Measurements from ENCODE around the gene MEP1A. TPM values are rescaled to one million over a fixed set of nuclear protein-coding genes. Genes with fewer than 3 reads are reported as not detected.

Gene MEP1A
- polyA plus RNA-seq, 2 of the 4 experiments (the other 2 are of a cell fraction) = not detected

DNA sequence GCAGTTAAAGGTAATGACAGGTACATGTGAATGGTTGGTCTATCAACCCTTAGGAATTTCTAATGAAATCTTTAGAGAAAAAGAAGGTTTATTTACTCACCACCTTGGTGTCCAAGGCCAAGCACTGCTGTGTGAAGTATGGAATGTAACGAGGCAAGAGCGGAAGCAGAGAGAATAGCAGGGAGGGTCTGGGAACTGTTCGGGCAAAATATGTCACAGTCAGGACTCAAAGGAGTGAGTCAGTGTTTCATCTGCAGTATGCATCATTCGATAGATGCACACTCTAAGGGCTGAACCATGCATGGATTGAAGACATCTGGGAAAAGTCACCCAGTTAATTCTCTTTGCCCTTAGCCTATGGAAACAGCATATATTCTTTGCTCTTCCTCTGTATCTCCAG, 95.4 kb downstream of the MEP1A start:
- POLR2A ChIA-PET = no interaction called here
- CTCF ChIA-PET = no interaction called here
- WGBS (ENCODE audit: missing lambda C conversion rate) = 64% methylated on average over 4 of the region's 4 CpGs
- DNase-seq (ENCODE audit: low read depth in 1 of 2, low spot score in 1 of 2) (no peak), FAIRE-seq (no peak), ATAC-seq (no peak)
- Histone ChIP-seq H3K4me3 (no peak overlapping the region), H3K9me3 (no peaks in the 10 kb centered on the region), H3K4me2 (no peak overlapping the region), H3K4me1 (no peaks in the 10 kb centered on the region), H3K27ac (no peak overlapping the region)
- TF ChIP-seq KDM5A (IDR thresholded peaks at IDR 0.05) (no peak), RNF2 (IDR thresholded peaks at IDR 0.05; ENCODE audit: borderline replicate concordance, low read depth) (no peak), EP300 (IDR thresholded peaks at IDR 0.05) (no peak), SMC3 (IDR thresholded peaks at IDR 0.05) (no peak), JUNB (IDR thresholded peaks at IDR 0.05) (no peak), ZC3H11A (IDR thresholded peaks at IDR 0.05) (no peak)

Other genes with a start within 250 kb of the MEP1A start
- 0.48 and 0.78 TPM in 2 replicates for gene CYP39A1, start 140.6 kb upstream of the MEP1A start, polyA plus RNA-seq (2011; rRNA removed)
- gene CYP39A1, start 140.6 kb upstream of the MEP1A start, polyA plus RNA-seq (2017; fragmentation: RNase III; extraction: RNeasy Plus Mini Kit Qiagen cat#74134 plus additional on column Dnase treatment) = 0.07 to 0.26 TPM (median 0.22 TPM) in 3 replicates
- gene SLC25A27, start 140.4 kb upstream of the MEP1A start, polyA plus RNA-seq (2011; rRNA removed) = 3.5 and 4.7 TPM in 2 replicates
- gene SLC25A27, start 140.4 kb upstream of the MEP1A start, polyA plus RNA-seq (2017; fragmentation: RNase III; extraction: RNeasy Plus Mini Kit Qiagen cat#74134 plus additional on column Dnase treatment) = 0.98 to 1.9 TPM (median 1.4 TPM) in 3 replicates
- gene TDRD6, start 105.5 kb upstream of the MEP1A start, polyA plus RNA-seq (2011; rRNA removed) = 0.03 TPM in 2 replicates
- gene TDRD6, start 105.5 kb upstream of the MEP1A start, polyA plus RNA-seq (2017; fragmentation: RNase III; extraction: RNeasy Plus Mini Kit Qiagen cat#74134 plus additional on column Dnase treatment) = not detected in 3 replicates
- gene PLA2G7, start 58.0 kb upstream of the MEP1A start, polyA plus RNA-seq (2011; rRNA removed) = 0.04 TPM in 1 of 2 replicates, not detected in the other
- gene PLA2G7, start 58.0 kb upstream of the MEP1A start, polyA plus RNA-seq (2017; fragmentation: RNase III; extraction: RNeasy Plus Mini Kit Qiagen cat#74134 plus additional on column Dnase treatment) = not detected in 3 replicates
- not detected in 2 replicates for gene ANKRD66, start 46.5 kb upstream of the MEP1A start, polyA plus RNA-seq (2011; rRNA removed)
- not detected in 3 replicates for gene ANKRD66, start 46.5 kb upstream of the MEP1A start, polyA plus RNA-seq (2017; fragmentation: RNase III; extraction: RNeasy Plus Mini Kit Qiagen cat#74134 plus additional on column Dnase treatment)
- gene ADGRF5, start 128.5 kb downstream of the MEP1A start, polyA plus RNA-seq (2011; rRNA removed) = not detected in 2 replicates
- gene ADGRF5, start 128.5 kb downstream of the MEP1A start, polyA plus RNA-seq (2017; fragmentation: RNase III; extraction: RNeasy Plus Mini Kit Qiagen cat#74134 plus additional on column Dnase treatment) = not detected in 3 replicates
- 0.01 TPM in 1 of 2 replicates, not detected in the other for gene ADGRF1, start 248.9 kb downstream of the MEP1A start, polyA plus RNA-seq (2011; rRNA removed)
- gene ADGRF1, start 248.9 kb downstream of the MEP1A start, polyA plus RNA-seq (2017; fragmentation: RNase III; extraction: RNeasy Plus Mini Kit Qiagen cat#74134 plus additional on column Dnase treatment) = not detected in 3 replicates

All from A549 (cell line).